Endothelial cell of umbilical vein (primary cell): ENCODE results near the gene GGTA1. TPM values are rescaled to one million over a fixed set of nuclear protein-coding genes. Genes with fewer than 3 reads are reported as not detected.
"Not testable (repeated sequence)": the region's sequence is repeated elsewhere in the genome, so short reads cannot be mapped to it uniquely, and the experiment has no call there.

Source experiments
- BruUV-seq: library from RNA; stranded (reverse); fragments of 400-500 nt; replicated peaks from 2 replicates; lab custom pipeline; 2021; lab: Mats Ljungman, UMichigan
- CTCF ChIA-PET: fragments of 300-600, 350-600 bp; sonication (Branson Sonifier 250); formaldehyde crosslinking; loops from one replicate; lab custom pipeline; 2021; ENCODE audit warnings: antibody characterized with exemption, inconsistent platforms; lab: Charles Lee
- POLR2A ChIA-PET: fragments of 300-600, 350-600 bp; sonication (Branson Sonifier 250); formaldehyde crosslinking; loops from one replicate; lab custom pipeline; 2021; ENCODE audit warnings: antibody characterized with exemption, inconsistent platforms; lab: Charles Lee
- DNase-seq: peaks from one replicate; pipeline ENCODE4 v3.0.0-alpha.2; 2011; ENCODE audit warnings: low read depth, low spot score
- FAIRE-seq: peaks from 2 replicates; lab custom pipeline; 2011; peaks lifted over from hg19 to GRCh38; lab: Jason Lieb, UNC
- H2AFZ ChIP-seq: 2 replicates; pipeline ENCODE4 v1.6.0; 2012; ENCODE audit warnings: low read depth, low read length, control low read depth, inconsistent platforms
- H3K27ac ChIP-seq: 2 replicates; pipeline ENCODE4 v1.5.1; 2011; ENCODE audit warnings: low read depth, mild to moderate bottlenecking, control low read depth, low read length, moderate library complexity; ENCODE audit not compliant: insufficient read depth
- H3K27me3 ChIP-seq, 2 experiments: 2 replicates each; pipeline versions ENCODE4 v1.6.0 to v1.6.1; 2011; ENCODE audit warnings: low read length in 2 of 2, mixed read lengths in 1 of 2; ENCODE audit not compliant: control insufficient read depth in 2 of 2, insufficient read depth in 2 of 2
- H3K36me3 ChIP-seq, 2 experiments: 2 replicates in 1 of 2; 3 replicates in 1 of 2; pipeline ENCODE4 v1.5.1; 2011; ENCODE audit warnings: low read length in 2 of 2, mild to moderate bottlenecking in 1 of 2, moderate library complexity in 1 of 2; ENCODE audit not compliant: control insufficient read depth in 2 of 2, insufficient read depth in 2 of 2; ENCODE audit errors: extremely low read depth in 1 of 2
- H3K4me1 ChIP-seq: 3 replicates; pipeline ENCODE4 v1.5.1; 2011; ENCODE audit warnings: mild to moderate bottlenecking, low read length; ENCODE audit not compliant: control insufficient read depth, insufficient read depth; ENCODE audit errors: extremely low read depth
- H3K4me2 ChIP-seq: 2 replicates; pipeline ENCODE4 v1.6.1; 2011; ENCODE audit warnings: low read length, control low read depth, mixed read lengths; ENCODE audit not compliant: insufficient read depth
- H3K4me3 ChIP-seq, 3 experiments: fragments of 200-600 bp in 1 of 3; sonication (generic), shearing (Covaris generic) in 1 of 3; replicated peaks in 1 of 3; 2 replicates each; pipeline ENCODE4 v1.5.1; 2011 to 2016; ENCODE audit warnings: control low read depth in 3 of 3, low read length in 3 of 3, mild to moderate bottlenecking in 2 of 3, inconsistent platforms in 1 of 3, low read depth in 1 of 3, moderate library complexity in 1 of 3; ENCODE audit not compliant: insufficient read depth in 1 of 3
- H3K79me2 ChIP-seq: 2 replicates; pipeline ENCODE4 v1.6.0; 2012; ENCODE audit warnings: low read length, inconsistent platforms; ENCODE audit not compliant: control insufficient read depth, insufficient read depth
- H3K9ac ChIP-seq: replicated peaks from 2 replicates; pipeline ENCODE3; 2011; ENCODE audit warnings: low read length, control low read depth; ENCODE audit not compliant: insufficient read depth; ENCODE audit errors: extremely low read depth
- H3K9me1 ChIP-seq: replicated peaks from 3 replicates; pipeline ENCODE4 v1.6.0; 2011; ENCODE audit warnings: mild to moderate bottlenecking, low read length; ENCODE audit not compliant: control insufficient read depth, insufficient read depth; ENCODE audit errors: extremely low read depth
- H3K9me3 ChIP-seq: replicated peaks from 2 replicates; pipeline ENCODE4 v1.5.1; 2012; ENCODE audit warnings: low read length, inconsistent platforms; ENCODE audit not compliant: control insufficient read depth, insufficient read depth
- H4K20me1 ChIP-seq: replicated peaks from 2 replicates; pipeline ENCODE3; 2011; ENCODE audit warnings: mild to moderate bottlenecking, low read length; ENCODE audit not compliant: control insufficient read depth, insufficient read depth; ENCODE audit errors: extremely low read depth
- CTCF ChIP-seq, 2 donors: IDR thresholded peaks; 1 replicate in 1 of 2; 2 replicates in 1 of 2; pipeline ENCODE4 v1.5.1; 2011; ENCODE audit warnings: low read length in 2 of 2, mild to moderate bottlenecking in 2 of 2, moderate library complexity in 2 of 2, control low read depth in 1 of 2, inconsistent platforms in 1 of 2, low read depth in 1 of 2; ENCODE audit not compliant: insufficient read depth in 1 of 2; ENCODE audit errors: extremely low read depth in 1 of 2
- EZH2 ChIP-seq: IDR thresholded peaks from 2 replicates; pipeline ENCODE4 v1.6.1; 2012; ENCODE audit warnings: borderline replicate concordance, low read depth, mild to moderate bottlenecking, moderate library complexity, low read length, inconsistent platforms; ENCODE audit not compliant: severe bottlenecking
- GATA2 ChIP-seq: IDR thresholded peaks from 2 replicates; pipeline ENCODE4 v1.7.0; 2011; ENCODE audit warnings: low read depth, mild to moderate bottlenecking, moderate library complexity, mixed read lengths, low read length; ENCODE audit not compliant: insufficient read length, insufficient read depth
- JUN ChIP-seq: IDR thresholded peaks from 2 replicates; pipeline ENCODE4 v1.6.1; 2011; ENCODE audit warnings: borderline replicate concordance, low read depth; ENCODE audit not compliant: insufficient read length, insufficient read depth
- MAX ChIP-seq: IDR thresholded peaks from 2 replicates; pipeline ENCODE4 v1.6.1; 2011; ENCODE audit not compliant: insufficient read depth, insufficient read length
- MYC ChIP-seq: IDR thresholded peaks from one replicate; pipeline ENCODE4 v1.6.1; 2011; ENCODE audit warnings: mild to moderate bottlenecking, low read depth, low read length
- POLR2A ChIP-seq: IDR thresholded peaks from 2 replicates; pipeline ENCODE4 v1.6.1; 2012; ENCODE audit warnings: low read depth, mild to moderate bottlenecking, control low read depth, low read length
- POLR2AphosphoS5 ChIP-seq: IDR thresholded peaks from 2 replicates; pipeline ENCODE4 v1.6.1; 2012; ENCODE audit warnings: low read depth, mild to moderate bottlenecking, control low read depth, low read length, moderate library complexity; ENCODE audit not compliant: insufficient read depth
- dilution Hi-C: fragments of 300-500 bp; cut with MboI; formaldehyde crosslinking; loops from one replicate; pipeline ENCODE4 v1.15.0; 2019; ENCODE audit warnings: low sequenced_read_pairs; ENCODE audit not compliant: extremely low pct_ligation_motif_present
- intact Hi-C: fragments of 100-400 bp; cut with micrococcal nuclease; formaldehyde crosslinking; loops from one replicate; pipeline ENCODE4 v1.10.0; 2022
- polyA plus RNA-seq, 4 experiments: library from polyadenylated mRNA; depleted of rRNA in 3 of 4; stranded (reverse) in 3 of 4; unstranded in 1 of 4; fragments of >200 nt; gene quantifications; 2 replicates each; pipeline versions ENCODE4 v1.2.1 to v1.2.3, GENCODE V29; 2011 to 2012; ENCODE audit warnings: missing spikeins in 1 of 4
- total RNA-seq: library from RNA; stranded (reverse); gene quantifications from 2 replicates; pipeline ENCODE4 v1.2.3, GENCODE V29; 2021

The GGTA1 gene
- total and polyA plus RNA-seq, 2 donors (not counting 3 experiments of a cell fraction or from before 2014, with no cell fraction given) = not detected

DNA sequence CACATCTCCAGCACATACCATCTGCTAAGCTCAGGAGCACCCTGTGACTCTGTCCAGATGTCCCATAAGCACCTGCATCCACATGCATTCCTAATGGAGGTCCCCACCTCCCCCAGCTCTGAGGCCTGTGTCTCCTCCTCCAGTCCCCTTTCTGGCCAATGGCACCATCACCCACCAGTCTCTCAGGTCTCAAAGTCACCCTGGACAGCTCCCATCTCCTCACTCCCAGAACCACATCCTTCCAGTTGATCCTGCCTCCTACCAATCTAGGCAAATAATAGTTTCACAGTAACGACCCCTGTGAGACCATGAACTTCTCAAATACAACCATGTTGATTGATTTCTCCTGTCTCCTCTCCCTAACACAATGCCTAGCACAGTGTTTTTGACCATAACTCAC is 40.1 kb downstream of the GGTA1 start:
- Histone ChIP-seq H3K4me1 (no peaks in the 10 kb centered on the region), H3K4me2 (no peak overlapping the region), H3K9me3 (no peaks in the 10 kb centered on the region), H3K9me1 (no peaks in the 10 kb centered on the region), H3K36me3 (no peaks in the 10 kb centered on the region), H2AFZ (no peak overlapping the region), H3K79me2 (no peaks in the 10 kb centered on the region), H3K9ac (no peak overlapping the region), H3K27me3 (peaks cover 9 to 16% of the 10 kb centered on the region in 2 experiments), H3K27ac (no peak overlapping the region), H3K4me3 (no peak overlapping the region), H4K20me1 (no peaks in the 10 kb centered on the region)
- CTCF ChIA-PET = no interaction called here
- no peak for FAIRE-seq
- DNase-seq = no peak
- TF ChIP-seq JUN = no peak
- no peak for TF ChIP-seq POLR2A
- TF ChIP-seq MYC = no peak
- TF ChIP-seq CTCF (IDR thresholded peaks at IDR 0.05; ENCODE audit: extremely low read depth in 1 of 2, insufficient read depth in 1 of 2, low read depth in 1 of 2, low read length in 2 of 2) = no peak
- no peak for TF ChIP-seq MAX
- TF ChIP-seq EZH2 = no peak
- TF ChIP-seq GATA2 = no peak
- no peak for TF ChIP-seq POLR2AphosphoS5
- POLR2A ChIA-PET = no interaction called here
- intact Hi-C loops = no loop called here
- no TSS peak for BruUV-seq
- dilution Hi-C loops = no loop called here

- H3K27ac ChIP-seq, H3K4me3 ChIP-seq, H3K79me2 ChIP-seq, CTCF ChIA-PET, H3K9me3 ChIP-seq, H3K9ac ChIP-seq, DNase-seq, FAIRE-seq, BruUV-seq, H4K20me1 ChIP-seq, H3K4me1 ChIP-seq, H2AFZ ChIP-seq, intact Hi-C loops, POLR2A ChIA-PET, H3K36me3 ChIP-seq, dilution Hi-C loops, H3K4me2 ChIP-seq, H3K9me1 ChIP-seq: not testable (repeated sequence)
- peaks cover 9 to 12% of the 10 kb centered on the region in 2 experiments for H3K27me3 ChIP-seq
These were observed 41.2 kb downstream of the GGTA1 start for GRCh38 chr9:121458449-121458848.
